C4-2B (cell line): ENCODE data around the gene SPECC1.

Experiments used
- CTCF ChIP-seq: fragments of 450-650 bp; conservative IDR thresholded peaks from 2 replicates; pipeline ENCODE4 v1.5.1; 2017; ENCODE audit warnings: mild to moderate bottlenecking
- ZFX ChIP-seq: fragments of 450-650 bp; IDR thresholded peaks from 2 replicates; pipeline ENCODE4 v1.6.1; 2017

- no peak for TF ChIP-seq CTCF
- TF ChIP-seq ZFX, result no peak
Observed at GRCh38 chr17:20151174-20151573, 142.0 kb downstream of the SPECC1 start.
